Measurements from ENCODE around the gene UQCR11.

DNA sequence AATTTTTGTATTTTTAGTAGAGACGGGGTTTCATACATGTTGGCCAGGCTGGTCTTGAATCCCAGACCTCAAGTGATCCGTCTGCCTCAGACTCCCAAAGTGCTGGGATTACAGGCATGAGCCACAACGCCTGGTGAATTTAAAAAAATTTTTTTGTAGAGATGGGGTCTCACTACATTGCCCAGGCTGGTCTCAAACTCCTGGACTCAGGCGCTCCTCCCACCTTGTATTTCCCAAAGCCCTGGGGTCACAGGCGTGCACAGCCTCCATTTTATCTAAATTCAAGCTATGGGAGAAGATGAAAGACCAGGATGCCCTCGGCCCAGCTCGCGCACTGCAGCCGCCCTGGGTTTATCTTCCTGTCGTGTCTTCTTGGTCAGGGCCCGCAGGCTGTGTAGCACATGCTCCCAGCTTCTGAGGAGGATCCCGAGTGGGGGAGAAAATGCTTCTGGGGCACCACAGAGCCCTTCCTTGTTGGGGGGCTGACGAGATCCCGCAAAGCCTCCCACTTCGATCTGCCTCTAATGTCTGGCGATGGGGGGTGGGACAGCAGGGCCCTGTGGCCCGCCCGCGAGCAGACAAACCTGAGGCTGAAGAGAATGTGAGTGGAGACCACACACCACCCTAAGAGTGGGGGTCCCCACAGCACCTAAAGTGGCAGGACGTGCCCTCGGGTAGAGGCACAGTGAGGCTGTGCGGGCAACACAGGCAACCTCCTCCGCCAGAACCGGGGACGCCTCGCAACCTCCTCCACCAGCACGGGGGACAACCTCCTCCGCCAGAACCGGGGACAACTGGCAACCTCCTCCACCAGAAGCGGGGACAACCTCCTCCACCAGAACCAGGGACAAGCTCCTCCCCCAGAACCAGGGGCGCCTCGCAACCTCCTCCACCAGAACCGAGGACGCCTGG is 31.3 kb upstream of the UQCR11 start:
- TF ChIP-seq, protein P1, sequence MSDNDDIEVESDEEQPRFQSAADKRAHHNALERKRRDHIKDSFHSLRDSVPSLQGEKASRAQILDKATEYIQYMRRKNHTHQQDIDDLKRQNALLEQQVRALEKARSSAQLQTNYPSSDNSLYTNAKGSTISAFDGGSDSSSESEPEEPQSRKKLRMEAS (IDR thresholded peaks at IDR 0.05), result no peak
- TF ChIP-seq EP300 (IDR thresholded peaks at IDR 0.05; ENCODE audit: borderline replicate concordance) (no peak), ZBTB7A (IDR thresholded peaks at IDR 0.05; ENCODE audit: low read depth) (no peak), YY1 (IDR thresholded peaks at IDR 0.05; ENCODE audit: low read depth) (no peak), CEBPB (IDR thresholded peaks at IDR 0.05) (no peak), EGR1 (IDR thresholded peaks at IDR 0.05) (no peak), TEAD4 (IDR thresholded peaks at IDR 0.05) (no peak), REST (IDR thresholded peaks at IDR 0.05; ENCODE audit: low read depth) (no peak), RAD21 (IDR thresholded peaks at IDR 0.05; ENCODE audit: low read depth) (no peak), NFIC (IDR thresholded peaks at IDR 0.05) (no peak)
- TF ChIP-seq, protein P2, sequence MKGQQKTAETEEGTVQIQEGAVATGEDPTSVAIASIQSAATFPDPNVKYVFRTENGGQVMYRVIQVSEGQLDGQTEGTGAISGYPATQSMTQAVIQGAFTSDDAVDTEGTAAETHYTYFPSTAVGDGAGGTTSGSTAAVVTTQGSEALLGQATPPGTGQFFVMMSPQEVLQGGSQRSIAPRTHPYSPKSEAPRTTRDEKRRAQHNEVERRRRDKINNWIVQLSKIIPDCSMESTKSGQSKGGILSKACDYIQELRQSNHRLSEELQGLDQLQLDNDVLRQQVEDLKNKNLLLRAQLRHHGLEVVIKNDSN (IDR thresholded peaks at IDR 0.05), result no peak
